Suprapubic skin (tissue), 4 donors: ENCODE measurements around the gene IL17RC. TPM values are rescaled to one million over a fixed set of nuclear protein-coding genes. Genes with fewer than 3 reads are reported as not detected.
"Not testable (repeated sequence)": the region's sequence is repeated elsewhere in the genome, so short reads cannot be mapped to it uniquely, and the experiment has no call there.

Source experiments
- DNase-seq, 2 donors: peaks; one replicate each; pipeline ENCODE4 v3.0.0-alpha.2; 2019; ENCODE audit warnings: low spot score in 2 of 2
- H3K27ac ChIP-seq: fragments of 200-600 bp; sonication (generic); one replicate; pipeline ENCODE4 v1.5.1; 2019
- H3K27me3 ChIP-seq: fragments of 200-600 bp; sonication (generic); one replicate; pipeline ENCODE4 v1.5.1; 2019
- H3K36me3 ChIP-seq: fragments of 200-600 bp; sonication (generic); one replicate; pipeline ENCODE4 v1.5.1; 2019
- H3K4me1 ChIP-seq: fragments of 200-600 bp; sonication (generic); one replicate; pipeline ENCODE4 v1.5.1; 2019
- H3K4me3 ChIP-seq: fragments of 200-600 bp; sonication (generic); one replicate; pipeline ENCODE4 v1.5.1; 2019; ENCODE audit warnings: mild to moderate bottlenecking
- H3K9me3 ChIP-seq: fragments of 200-600 bp; sonication (generic); one replicate; pipeline ENCODE4 v1.5.1; 2019
- EP300 ChIP-seq: sonication (generic); formaldehyde crosslinking; IDR thresholded peaks from one replicate; pipeline ENCODE4 v1.6.1; 2017; ENCODE audit warnings: antibody characterized with exemption
- POLR2A ChIP-seq, 2 donors: fragments of 450-650 bp; IDR thresholded peaks; one replicate each; pipeline ENCODE4 v1.6.1; 2017; ENCODE audit warnings: antibody characterized with exemption in 2 of 2, mild to moderate bottlenecking in 2 of 2, moderate library complexity in 2 of 2
- POLR2AphosphoS5 ChIP-seq, 3 donors: sonication (generic); formaldehyde crosslinking; IDR thresholded peaks; one replicate each; pipeline ENCODE4 v1.6.1; 2017; ENCODE audit warnings: antibody characterized with exemption in 3 of 3
- WGBS: methylation state at CpG from one replicate; pipeline ENCODE4 v1.1.5; 2018; 5-methylcytosine and 5-hydroxymethylcytosine counted together
- total RNA-seq, 4 donors: library from RNA; depleted of rRNA; stranded (reverse); fragments of >200 nt; gene quantifications; one replicate each; pipeline ENCODE4 v1.1.0, GENCODE V29; 2016
- TF ChIP-seq, protein P1 (sequence below), 2 donors: fragments of 200-600 bp in 1 of 2; fragments of 450-650 bp in 1 of 2; sonication (generic) in 1 of 2; IDR thresholded peaks; one replicate each; pipeline ENCODE4 v1.5.1; 2016 to 2019; ENCODE audit warnings: antibody characterized with exemption in 2 of 2, mild to moderate bottlenecking in 1 of 2, moderate library complexity in 1 of 2

IL17RC gene
- total RNA-seq, 4 donors from 2014 or later = 92.5 to 185 (median 137) TPM

DNA sequence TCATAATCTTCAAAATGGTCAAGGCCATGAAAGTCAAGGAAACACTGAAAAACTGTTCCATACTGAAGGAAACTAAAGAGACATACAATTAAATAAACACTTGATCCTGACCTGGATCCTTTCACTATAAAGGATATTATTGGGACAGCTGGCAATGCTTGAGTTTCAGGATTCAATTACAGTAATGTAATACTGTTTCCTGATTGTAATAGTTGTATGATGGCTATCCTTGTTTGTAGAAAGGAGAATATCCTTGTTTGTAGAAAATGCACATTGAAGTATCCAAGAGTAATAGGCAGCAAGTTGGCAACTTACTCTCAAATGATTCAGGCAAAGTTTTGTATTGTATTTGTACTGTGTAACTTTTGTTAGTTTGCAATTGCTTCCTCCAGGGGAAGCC lies 41.5 kb upstream of the IL17RC start:
- TF ChIP-seq, protein P1, sequence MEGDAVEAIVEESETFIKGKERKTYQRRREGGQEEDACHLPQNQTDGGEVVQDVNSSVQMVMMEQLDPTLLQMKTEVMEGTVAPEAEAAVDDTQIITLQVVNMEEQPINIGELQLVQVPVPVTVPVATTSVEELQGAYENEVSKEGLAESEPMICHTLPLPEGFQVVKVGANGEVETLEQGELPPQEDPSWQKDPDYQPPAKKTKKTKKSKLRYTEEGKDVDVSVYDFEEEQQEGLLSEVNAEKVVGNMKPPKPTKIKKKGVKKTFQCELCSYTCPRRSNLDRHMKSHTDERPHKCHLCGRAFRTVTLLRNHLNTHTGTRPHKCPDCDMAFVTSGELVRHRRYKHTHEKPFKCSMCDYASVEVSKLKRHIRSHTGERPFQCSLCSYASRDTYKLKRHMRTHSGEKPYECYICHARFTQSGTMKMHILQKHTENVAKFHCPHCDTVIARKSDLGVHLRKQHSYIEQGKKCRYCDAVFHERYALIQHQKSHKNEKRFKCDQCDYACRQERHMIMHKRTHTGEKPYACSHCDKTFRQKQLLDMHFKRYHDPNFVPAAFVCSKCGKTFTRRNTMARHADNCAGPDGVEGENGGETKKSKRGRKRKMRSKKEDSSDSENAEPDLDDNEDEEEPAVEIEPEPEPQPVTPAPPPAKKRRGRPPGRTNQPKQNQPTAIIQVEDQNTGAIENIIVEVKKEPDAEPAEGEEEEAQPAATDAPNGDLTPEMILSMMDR (IDR thresholded peaks at IDR 0.05) = no peak
- TF ChIP-seq POLR2A (IDR thresholded peaks at IDR 0.05) = no peak
- Histone ChIP-seq H3K4me3 (no peak overlapping the region), H3K27ac (no peak overlapping the region), H3K4me1 (peaks cover 5% of the 10 kb centered on the region), H3K9me3 (no peaks in the 10 kb centered on the region), H3K36me3 (no peaks in the 10 kb centered on the region), H3K27me3 (no peaks in the 10 kb centered on the region)
- DNase-seq = no peak

DNA sequence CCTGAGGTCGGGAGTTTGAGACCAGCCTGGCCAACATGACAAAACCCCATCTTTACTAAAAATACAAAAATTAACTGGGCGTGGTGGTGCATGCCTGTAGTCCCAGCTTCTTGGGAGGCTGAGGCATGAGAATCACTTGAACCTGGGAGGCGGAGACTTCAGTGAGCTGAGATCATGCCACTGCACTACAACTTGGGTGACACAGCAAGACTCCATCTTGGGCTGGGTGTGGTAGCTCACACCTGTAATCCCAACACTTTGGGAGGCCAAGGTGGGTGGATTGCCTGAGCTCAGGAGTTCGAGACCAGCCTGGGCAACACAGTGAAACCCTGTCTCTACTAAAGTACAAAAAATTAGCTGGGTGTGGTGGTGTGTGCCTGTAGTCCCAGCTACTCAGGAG lies 40.6 kb upstream of the IL17RC start:
- not testable (repeated sequence) for H3K27me3 ChIP-seq, H3K4me3 ChIP-seq, H3K4me1 ChIP-seq, H3K9me3 ChIP-seq, DNase-seq, H3K36me3 ChIP-seq, H3K27ac ChIP-seq
- 89% methylated on average over 4 of the region's 4 CpGs for WGBS

DNA sequence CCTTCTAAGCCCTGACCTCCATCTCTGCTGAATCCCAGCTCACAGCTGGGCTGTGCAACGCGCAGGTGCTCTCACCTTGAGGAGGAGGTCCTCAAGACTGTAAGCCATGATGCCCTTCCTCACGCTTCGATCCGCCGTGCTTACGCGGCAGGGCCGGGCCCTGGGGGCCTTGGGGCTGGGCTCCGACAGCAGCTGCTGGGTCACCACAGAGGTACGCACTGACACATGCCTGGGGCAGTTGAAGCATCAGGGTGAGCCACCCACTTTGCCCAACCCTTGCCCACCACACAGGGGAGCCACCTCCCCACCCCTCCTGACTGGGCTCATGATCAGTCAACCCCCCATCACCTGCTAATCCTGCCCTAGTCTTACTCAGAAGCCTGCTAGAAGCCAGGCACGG lies 39.9 kb upstream of the IL17RC start:
- no peak for TF ChIP-seq POLR2A (IDR thresholded peaks at IDR 0.05)
- TF ChIP-seq EP300 = no peak
- H3K27ac ChIP-seq = no peak overlapping the region
- WGBS = 74% methylated on average over 3 of the region's 12 CpGs
- no peaks in the 10 kb centered on the region for H3K36me3 ChIP-seq
- H3K27me3 ChIP-seq = no peaks in the 10 kb centered on the region
- peaks cover 5% of the 10 kb centered on the region for H3K4me1 ChIP-seq
- H3K9me3 ChIP-seq = no peaks in the 10 kb centered on the region
- no peak overlapping the region for H3K4me3 ChIP-seq
- no peak for DNase-seq

DNA sequence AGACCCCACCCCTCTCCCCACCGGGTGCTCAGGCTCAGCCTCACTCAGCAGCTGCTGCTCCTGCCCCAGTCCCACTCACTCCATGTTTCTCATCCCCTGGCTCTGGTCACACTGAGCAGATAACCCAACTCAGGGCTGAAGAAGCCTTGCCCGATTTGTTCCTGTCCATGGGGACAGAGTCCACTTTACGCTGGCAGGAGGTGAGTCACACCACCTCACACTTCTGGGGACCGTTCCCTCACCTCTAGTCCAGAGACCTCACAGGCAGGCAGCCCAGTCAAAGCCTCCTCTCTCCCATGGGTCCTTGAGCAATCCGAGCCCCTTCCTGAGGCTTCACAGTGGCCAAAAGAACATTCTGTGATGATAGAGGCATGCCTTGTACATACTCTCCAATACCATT lies 38.2 kb upstream of the IL17RC start:
- TF ChIP-seq POLR2AphosphoS5 (IDR thresholded peaks at IDR 0.05) (no peak), EP300 (no peak), POLR2A (IDR thresholded peaks at IDR 0.05) (no peak)
- TF ChIP-seq, protein P1 (IDR thresholded peaks at IDR 0.05) = no peak
- peaks cover 7% of the 10 kb centered on the region for H3K4me1 ChIP-seq
- H3K9me3 ChIP-seq = no peaks in the 10 kb centered on the region
- H3K4me3 ChIP-seq = no peak overlapping the region
- no peak for DNase-seq
- no peaks in the 10 kb centered on the region for H3K36me3 ChIP-seq
- 84% methylated on average over 5 of the region's 5 CpGs for WGBS
- no peaks in the 10 kb centered on the region for H3K27me3 ChIP-seq
- H3K27ac ChIP-seq = no peak overlapping the region

DNA sequence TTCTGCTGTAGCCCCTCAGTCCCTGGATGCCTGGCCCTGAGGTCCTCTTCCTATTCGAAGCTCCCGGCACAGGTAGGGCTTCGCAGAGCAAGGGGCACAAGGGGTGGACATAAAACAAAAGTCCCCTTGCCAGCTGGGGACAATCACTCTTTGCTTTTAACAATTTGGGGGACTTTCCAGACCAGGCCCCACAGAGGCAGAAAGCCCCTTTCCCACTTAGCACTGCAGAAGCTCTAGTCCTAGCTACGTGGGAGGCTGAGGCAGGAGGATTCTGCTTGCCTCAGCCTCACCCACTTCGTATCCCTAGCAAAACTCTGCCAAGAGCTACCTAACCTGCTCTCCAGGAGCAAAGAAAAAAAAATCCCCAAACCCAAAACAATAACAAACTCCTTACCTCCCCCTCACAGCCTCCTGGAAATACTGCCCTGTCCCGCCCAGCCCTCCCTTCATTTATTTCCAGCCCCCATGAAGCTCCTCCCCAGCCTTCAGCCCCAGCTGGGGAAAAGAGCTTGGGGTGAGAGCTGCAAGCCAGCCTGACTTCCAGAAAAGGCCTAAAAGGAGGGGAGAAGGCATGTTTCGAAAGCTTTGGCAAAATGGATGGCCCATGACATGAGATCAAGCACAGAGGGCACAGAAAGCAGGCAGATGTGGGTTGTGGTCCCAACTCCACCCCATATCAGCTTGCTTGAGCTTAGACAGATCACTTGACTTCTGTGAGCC lies 36.9 kb upstream of the IL17RC start, which contains the start of gene CIDEC:
Gene CIDEC (minus strand): TSS at position 424 of the 720 bp plus-strand sequence. CDS start 1,767 bp downstream, outside the sequence.
- no peaks in the 10 kb centered on the region for H3K36me3 ChIP-seq
- H3K4me1 ChIP-seq = peaks cover 17% of the 10 kb centered on the region
- no peaks in the 10 kb centered on the region for H3K27me3 ChIP-seq
- WGBS = 70% methylated on average over 7 of the region's 7 CpGs
- no peaks in the 10 kb centered on the region for H3K9me3 ChIP-seq
- TF ChIP-seq POLR2AphosphoS5 (IDR thresholded peaks at IDR 0.05) (no peak), POLR2A (IDR thresholded peaks at IDR 0.05) (no peak), EP300 (no peak)
- TF ChIP-seq, protein P1 (IDR thresholded peaks at IDR 0.05) = no peak
- H3K4me3 ChIP-seq = no peak within 1 kb of the TSS
- no peak for DNase-seq
- no peak within 1 kb of the TSS for H3K27ac ChIP-seq

DNA sequence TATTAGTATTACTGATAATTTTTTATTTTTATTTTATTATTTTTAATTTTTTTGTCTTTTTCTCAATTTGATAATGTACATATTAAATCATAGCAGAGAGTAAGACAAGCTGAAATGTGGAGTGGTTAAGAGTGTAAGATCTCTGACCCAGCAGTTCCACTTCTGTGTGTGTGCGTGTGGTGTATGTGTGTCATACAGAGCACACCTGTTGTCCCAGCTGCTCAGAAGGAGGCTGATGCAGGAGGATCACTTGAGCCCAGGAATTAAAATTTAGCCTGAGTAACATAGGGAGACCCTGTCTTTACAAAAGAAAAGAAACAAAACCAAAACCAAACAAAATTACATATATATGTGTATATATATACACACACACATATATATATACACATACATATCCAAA lies 35.5 kb upstream of the IL17RC start:
- Histone ChIP-seq H3K9me3 (no peaks in the 10 kb centered on the region), H3K36me3 (no peaks in the 10 kb centered on the region), H3K4me3 (no peak overlapping the region), H3K4me1 (peaks cover 20% of the 10 kb centered on the region), H3K27me3 (no peaks in the 10 kb centered on the region), H3K27ac (no peak overlapping the region)
- no peak for DNase-seq
- TF ChIP-seq POLR2AphosphoS5 (IDR thresholded peaks at IDR 0.05) (no peak), POLR2A (IDR thresholded peaks at IDR 0.05) (no peak)
- 100% methylated on average over 1 of the region's 1 CpG for WGBS
